H1 (cell line): Measurements from ENCODE around the gene MRTFB. TPM values are rescaled to one million over a fixed set of nuclear protein-coding genes. Genes with fewer than 3 reads are reported as not detected.

ENCODE experiments used
- CTCF ChIA-PET: fragments of 300-600 bp; sonication (Branson Sonifier 250); formaldehyde crosslinking; loops from one replicate; lab custom pipeline; 2021; ENCODE audit not compliant: partially characterized antibody; lab: Charles Lee
- POLR2A ChIA-PET: fragments of 300-600 bp; sonication (Branson Sonifier 250); formaldehyde crosslinking; loops from one replicate; lab custom pipeline; 2021; ENCODE audit warnings: inconsistent platforms; ENCODE audit not compliant: partially characterized antibody; lab: Charles Lee
- DNase-seq, 2 experiments: peaks; one replicate each; pipeline versions ENCODE4 v3.0.0 to v3.0.0-alpha.2; 2010 to 2022; ENCODE audit warnings: low spot score in 2 of 2, low read depth in 1 of 2, mixed read lengths in 1 of 2
- FAIRE-seq: peaks from 2 replicates; lab custom pipeline; 2011; peaks lifted over from hg19 to GRCh38; lab: Jason Lieb, UNC
- H2AFZ ChIP-seq: 2 replicates; pipeline ENCODE4 v1.8.1; 2012; ENCODE audit warnings: low read length, inconsistent platforms
- H2AK5ac ChIP-seq: 2 replicates; pipeline ENCODE4 v1.6.1; 2013; ENCODE audit warnings: low read depth, low read length
- H2BK120ac ChIP-seq: replicated peaks from 2 replicates; pipeline ENCODE3; 2013; ENCODE audit warnings: low read depth, low read length, inconsistent platforms
- H2BK12ac ChIP-seq: 2 replicates; pipeline ENCODE4 v1.6.1; 2013; ENCODE audit warnings: low read depth, low read length
- H2BK15ac ChIP-seq: 2 replicates; pipeline ENCODE4 v1.6.1; 2013; ENCODE audit warnings: low read length
- H2BK20ac ChIP-seq: 2 replicates; pipeline ENCODE4 v1.6.1; 2013; ENCODE audit warnings: low read length
- H2BK5ac ChIP-seq: 2 replicates; pipeline ENCODE4 v1.6.1; 2013; ENCODE audit warnings: low read depth, low read length
- H3K14ac ChIP-seq: 2 replicates; pipeline ENCODE4 v1.6.1; 2013; ENCODE audit warnings: inconsistent platforms; ENCODE audit not compliant: insufficient read length
- H3K18ac ChIP-seq: 2 replicates; pipeline ENCODE4 v1.6.1; 2013; ENCODE audit warnings: low read length; ENCODE audit errors: extremely low read depth
- H3K23ac ChIP-seq: 2 replicates; pipeline ENCODE4 v1.6.1; 2013; ENCODE audit warnings: inconsistent platforms; ENCODE audit not compliant: insufficient read length
- H3K23me2 ChIP-seq: 2 replicates; pipeline ENCODE4 v1.6.1; 2013; ENCODE audit warnings: low read depth, low read length
- H3K27ac ChIP-seq: 2 replicates; pipeline ENCODE4 v1.6.1; 2011; ENCODE audit warnings: low read depth, low read length, inconsistent platforms
- H3K27me3 ChIP-seq, 4 experiments: replicated peaks in 1 of 4; 1 replicate in 1 of 4; 2 replicates in 3 of 4; pipeline versions ENCODE4 v1.6.1 to v1.8.1; 2011 to 2013; ENCODE audit warnings: low read length in 3 of 4, mild to moderate bottlenecking in 3 of 4, inconsistent platforms in 2 of 4, mixed read lengths in 2 of 4, moderate library complexity in 1 of 4; ENCODE audit not compliant: control insufficient read depth in 3 of 4, insufficient read depth in 3 of 4; ENCODE audit errors: extremely low read depth in 1 of 4
- H3K36me3 ChIP-seq, 4 experiments: 2 replicates each; pipeline versions ENCODE4 v1.6.1 to v1.8.1; 2011 to 2013; ENCODE audit warnings: mild to moderate bottlenecking in 4 of 4, low read length in 3 of 4, moderate library complexity in 2 of 4, control low read depth in 1 of 4, inconsistent platforms in 1 of 4; ENCODE audit not compliant: insufficient read depth in 4 of 4, control insufficient read depth in 2 of 4
- H3K4ac ChIP-seq: replicated peaks from 2 replicates; pipeline ENCODE3; 2013; ENCODE audit warnings: low read length, low read depth, mixed read lengths, inconsistent platforms; ENCODE audit not compliant: insufficient read length
- H3K4me1 ChIP-seq, 4 experiments: replicated peaks in 1 of 4; 1 replicate in 1 of 4; 2 replicates in 3 of 4; pipeline versions ENCODE4 v1.6.1 to v1.8.1; 2011 to 2013; ENCODE audit warnings: low read length in 3 of 4, inconsistent platforms in 2 of 4, mixed read lengths in 1 of 4; ENCODE audit not compliant: insufficient read depth in 4 of 4, control insufficient read depth in 3 of 4
- H3K4me2 ChIP-seq, 2 experiments: 2 replicates each; pipeline versions ENCODE4 v1.6.1 to v1.8.1; 2011 to 2013; ENCODE audit warnings: low read depth in 2 of 2, low read length in 2 of 2, control low read depth in 1 of 2, inconsistent platforms in 1 of 2, mild to moderate bottlenecking in 1 of 2; ENCODE audit not compliant: insufficient read depth in 1 of 2
- H3K4me3 ChIP-seq, 4 experiments: fragments of 200-600, 300-600 bp in 1 of 4; sonication (generic), shearing (Covaris generic), sonication (Bioruptor Twin) in 1 of 4; 2 replicates each; pipeline versions ENCODE4 v1.5.1 to v1.8.1; 2011 to 2016; ENCODE audit warnings: low read length in 4 of 4, low read depth in 3 of 4, control low read depth in 2 of 4, inconsistent platforms in 2 of 4, mild to moderate bottlenecking in 2 of 4, mixed read lengths in 1 of 4, moderate library complexity in 1 of 4; ENCODE audit not compliant: insufficient read depth in 2 of 4; ENCODE audit errors: extremely low read depth in 1 of 4
- H3K56ac ChIP-seq: replicated peaks from 2 replicates; pipeline ENCODE3; 2013; ENCODE audit warnings: low read depth, mild to moderate bottlenecking, mixed read lengths, low read length, inconsistent platforms; ENCODE audit not compliant: insufficient read length
- H3K79me1 ChIP-seq: 2 replicates; pipeline ENCODE4 v1.6.1; 2013; ENCODE audit warnings: low read depth, low read length, control low read depth
- H3K79me2 ChIP-seq, 2 experiments: 2 replicates each; pipeline versions ENCODE4 v1.6.1 to v1.8.1; 2012 to 2013; ENCODE audit warnings: low read length in 2 of 2, mild to moderate bottlenecking in 2 of 2, inconsistent platforms in 1 of 2; ENCODE audit not compliant: insufficient read depth in 2 of 2, control insufficient read depth in 1 of 2
- H3K9ac ChIP-seq, 4 experiments: replicated peaks in 1 of 4; 1 replicate in 1 of 4; 2 replicates in 3 of 4; pipeline versions ENCODE4 v1.6.1 to v1.8.1; 2011 to 2013; ENCODE audit warnings: low read depth in 3 of 4, low read length in 3 of 4, control low read depth in 2 of 4, mild to moderate bottlenecking in 2 of 4, moderate library complexity in 2 of 4, inconsistent platforms in 1 of 4; ENCODE audit errors: extremely low read depth in 1 of 4
- H3K9me3 ChIP-seq, 2 experiments: 2 replicates each; pipeline versions ENCODE4 v1.6.1 to v1.8.1; 2012 to 2013; ENCODE audit warnings: mild to moderate bottlenecking in 2 of 2, moderate library complexity in 2 of 2, control low read depth in 1 of 2, inconsistent platforms in 1 of 2, low read depth in 1 of 2, low read length in 1 of 2, mixed read lengths in 1 of 2; ENCODE audit not compliant: insufficient read depth in 2 of 2
- H4K20me1 ChIP-seq, 2 experiments: replicated peaks in 1 of 2; 2 replicates each; pipeline versions ENCODE3 to v1.8.1; 2011 to 2013; ENCODE audit warnings: inconsistent platforms in 2 of 2, low read length in 2 of 2, mild to moderate bottlenecking in 1 of 2; ENCODE audit not compliant: insufficient read depth in 2 of 2, control insufficient read depth in 1 of 2
- H4K5ac ChIP-seq: 2 replicates; pipeline ENCODE4 v1.6.1; 2013; ENCODE audit warnings: low read length, low read depth, mixed read lengths, inconsistent platforms; ENCODE audit not compliant: insufficient read length
- H4K8ac ChIP-seq: 2 replicates; pipeline ENCODE4 v1.8.0; 2013; ENCODE audit warnings: mild to moderate bottlenecking, moderate library complexity, low read length, inconsistent platforms; ENCODE audit not compliant: insufficient read depth; ENCODE audit errors: extremely low read depth
- H4K91ac ChIP-seq: replicated peaks from 2 replicates; pipeline ENCODE3; 2013; ENCODE audit warnings: low read length, mixed read lengths, inconsistent platforms; ENCODE audit not compliant: insufficient read length
- ASH2L ChIP-seq: fragments of 200-600, 300-600 bp; sonication (generic); IDR thresholded peaks from one replicate; pipeline ENCODE4 v1.7.1; 2017; ENCODE audit warnings: low read length
- CEBPB ChIP-seq: IDR thresholded peaks from 2 replicates; pipeline ENCODE4 v1.6.1; 2012; ENCODE audit warnings: low read depth, low read length
- JUND ChIP-seq: IDR thresholded peaks from 2 replicates; pipeline ENCODE4 v1.6.1; 2011; ENCODE audit warnings: mild to moderate bottlenecking, improper control_type of control experiment, low read length
- WGBS, 2 experiments: shearing (Covaris generic) in 1 of 2; methylation state at CpG; one replicate each; pipeline versions ENCODE4 v1.1.6 to v1.1.7; 2013 to 2015; ENCODE audit warnings: low lambda C conversion rate in 2 of 2, mixed read lengths in 2 of 2, inconsistent platforms in 1 of 2, low coverage in 1 of 2, missing lambda C conversion rate in 1 of 2; ENCODE audit not compliant: insufficient replicate concordance in 2 of 2, insufficient coverage in 1 of 2, insufficient read length in 1 of 2; ENCODE audit errors: extremely low coverage in 1 of 2, missing lambda C conversion rate in 1 of 2; 5-methylcytosine and 5-hydroxymethylcytosine counted together
- polyA plus RNA-seq, 7 experiments: library from polyadenylated mRNA; depleted of rRNA in 3 of 7; stranded (reverse) in 5 of 7; unstranded in 2 of 7; fragments of >200 nt in 5 of 7; fragments of 200-250 nt in 2 of 7; gene quantifications; 1 replicate in 5 of 7; 2 replicates in 1 of 7; 4 replicates in 1 of 7; pipeline versions ENCODE4 v1.2.1 to v1.2.3, GENCODE V29; 2011 to 2013; ENCODE audit warnings: missing spikeins in 2 of 7, mixed read lengths in 2 of 7
- total RNA-seq: library from RNA; stranded (reverse); fragmentation: NEBNext Ultra II Directional; extraction: Animal tissue kit (Norgen Biotek cat#: 25700); gene quantifications from 2 replicates; pipeline ENCODE4 v1.2.1, GENCODE V29; 2021

The MRTFB gene
- total and polyA plus RNA-seq, 2 of the 8 experiments (the other 6 are each of a cell fraction or from before 2014, with no cell fraction given) = 13.5 to 34.9 TPM

- POLR2A ChIA-PET = interaction anchor here (1.4 to 1.5 kb wide), 2 partner anchors 10 to 122 kb away, joined by 3 to 4 read pairs; no protein-coding TSS in a partner anchor
- Histone ChIP-seq H3K23ac (no peak overlapping the region), H3K27ac (no peak overlapping the region), H2BK20ac (no peak overlapping the region), H3K79me1 (peaks cover 17% of the 10 kb centered on the region), H2AFZ (no peak overlapping the region)
- CTCF ChIA-PET = interaction anchor here (1.0 to 1.6 kb wide), 3 partner anchors 9 to 192 kb away, joined by 3 to 5 read pairs (median 3); partner anchors contain the start of gene ERCC4
- TF ChIP-seq ASH2L = no peak
- TF ChIP-seq CEBPB = no peak
- TF ChIP-seq JUND = no peak
- TF ChIP-seq, all 59 proteins: peak for 0
- Histone ChIP-seq H3K14ac (no peak overlapping the region), H3K4me1 (peaks cover 0 to 12% (median 3%) of the 10 kb centered on the region in 4 experiments; a peak in 4 of 7 replicates), H4K20me1 (peaks cover 3 to 13% of the 10 kb centered on the region in 2 experiments), H3K4ac (no peak overlapping the region), H3K4me2 (no peak overlapping the region), H4K5ac (no peak overlapping the region), H2BK15ac (no peak overlapping the region), H3K36me3 (no peaks in the 10 kb centered on the region), H3K4me3 (no peak overlapping the region), H2BK5ac (no peak overlapping the region), H3K23me2 (no peaks in the 10 kb centered on the region), H4K91ac (no peak overlapping the region), H2BK120ac (no peak overlapping the region), H3K9ac (no peak overlapping the region), H3K56ac (no peak overlapping the region), H3K27me3 (no peaks in the 10 kb centered on the region), H2BK12ac (no peak overlapping the region), H2AK5ac (no peak overlapping the region), H4K8ac (no peak overlapping the region; the same call in 1 of the 2 replicates), H3K79me2 (peaks cover 0 to 52% of the 10 kb centered on the region in 2 experiments; a peak in 3 of 4 replicates), H3K9me3 (no peaks in the 10 kb centered on the region), H3K18ac (no peak overlapping the region)
- no peak for FAIRE-seq
- DNase-seq = no peak
- WGBS, 2 experiments = 92% methylated on average over 13 of the region's 14 CpGs; no CpG with 5 or more reads in 1 of the 2 experiments
Observed at GRCh38 chr16:14111713-14112538, 40.8 kb downstream of the MRTFB start.
